ENCODE data around the gene RAD51B.

Gene RAD51B

DNA sequence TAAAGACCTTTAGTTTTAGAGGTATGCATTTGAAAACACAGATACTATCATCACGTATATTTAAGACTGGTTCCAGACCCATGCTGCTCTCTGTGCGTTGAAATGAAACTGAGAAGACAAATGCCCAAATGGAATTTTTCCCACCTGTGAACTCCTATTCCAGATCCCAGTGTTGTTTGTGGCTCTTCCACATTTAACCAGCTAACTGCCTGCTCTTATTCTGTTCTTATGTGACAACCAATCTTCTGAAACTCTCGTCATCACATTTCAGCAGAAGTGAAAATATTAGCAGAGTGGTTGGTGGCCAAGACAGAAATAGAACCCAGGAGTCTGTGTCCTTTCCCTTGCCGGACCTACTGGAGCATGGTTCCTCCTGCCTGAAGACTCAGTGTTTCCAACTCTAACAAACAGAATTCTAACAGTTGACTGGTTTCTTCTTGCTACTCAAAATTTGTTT, 460.2 kb downstream of the RAD51B start:
- no peak overlapping the region for H3K4me3 ChIP-seq (ENCODE audit: low read depth, low read length)
- ChIA-PET POLR2A (no interaction called here), CTCF (no interaction called here)
- H3K9me3 ChIP-seq (ENCODE audit: control insufficient read depth, insufficient read depth, low read depth, low read length): no peaks in the 10 kb centered on the region
- no peaks in the 10 kb centered on the region for H3K36me3 ChIP-seq (ENCODE audit: control insufficient read depth in 2 of 2, insufficient read depth in 1 of 2, low read length in 2 of 2)
- no peak for TF ChIP-seq ZNF585B (tag by site-specific recombination; IDR thresholded peaks at IDR 0.05)
- TF ChIP-seq MYNN (tag by site-specific recombination; IDR thresholded peaks at IDR 0.05; ENCODE audit: borderline replicate concordance): no peak
- TF ChIP-seq, protein P1, sequence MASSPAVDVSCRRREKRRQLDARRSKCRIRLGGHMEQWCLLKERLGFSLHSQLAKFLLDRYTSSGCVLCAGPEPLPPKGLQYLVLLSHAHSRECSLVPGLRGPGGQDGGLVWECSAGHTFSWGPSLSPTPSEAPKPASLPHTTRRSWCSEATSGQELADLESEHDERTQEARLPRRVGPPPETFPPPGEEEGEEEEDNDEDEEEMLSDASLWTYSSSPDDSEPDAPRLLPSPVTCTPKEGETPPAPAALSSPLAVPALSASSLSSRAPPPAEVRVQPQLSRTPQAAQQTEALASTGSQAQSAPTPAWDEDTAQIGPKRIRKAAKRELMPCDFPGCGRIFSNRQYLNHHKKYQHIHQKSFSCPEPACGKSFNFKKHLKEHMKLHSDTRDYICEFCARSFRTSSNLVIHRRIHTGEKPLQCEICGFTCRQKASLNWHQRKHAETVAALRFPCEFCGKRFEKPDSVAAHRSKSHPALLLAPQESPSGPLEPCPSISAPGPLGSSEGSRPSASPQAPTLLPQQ (tag by site-specific recombination; IDR thresholded peaks at IDR 0.05): no peak
- TF ChIP-seq ZNF112 (tag by site-specific recombination; IDR thresholded peaks at IDR 0.05): no peak
- TF ChIP-seq ZNF26 (tag by site-specific recombination; IDR thresholded peaks at IDR 0.05): no peak
- no peak for TF ChIP-seq ZNF549 (tag by site-specific recombination; IDR thresholded peaks at IDR 0.05)
- no peak for TF ChIP-seq ZNF133 (tag by site-specific recombination; IDR thresholded peaks at IDR 0.05)
- no peak for TF ChIP-seq ZNF138 (tag by site-specific recombination; IDR thresholded peaks at IDR 0.05; ENCODE audit: borderline replicate concordance)
- no peak for TF ChIP-seq ZNF610 (tag by site-specific recombination; IDR thresholded peaks at IDR 0.05; ENCODE audit: borderline replicate concordance)
- no peak for TF ChIP-seq ZSCAN16 (tag by site-specific recombination; IDR thresholded peaks at IDR 0.05)
- no peak for TF ChIP-seq ZNF214 (tag by site-specific recombination; IDR thresholded peaks at IDR 0.05; ENCODE audit: borderline replicate concordance)
- TF ChIP-seq ZBTB21 (tag by site-specific recombination; IDR thresholded peaks at IDR 0.05): no peak
- no peak for TF ChIP-seq ZNF146 (tag by site-specific recombination; IDR thresholded peaks at IDR 0.05)
- no peaks in the 10 kb centered on the region for H3K4me1 ChIP-seq (ENCODE audit: control insufficient read depth, insufficient read depth, low read length)
- no peak overlapping the region for H3K27ac ChIP-seq (ENCODE audit: extremely low read depth, low read depth, low read length)

- Histone ChIP-seq H3K4me1 (ENCODE audit: control insufficient read depth, insufficient read depth, low read length) (no peaks in the 10 kb centered on the region), H3K4me3 (ENCODE audit: low read depth, low read length) (no peak overlapping the region), H3K9me3 (ENCODE audit: control insufficient read depth, insufficient read depth, low read depth, low read length) (no peaks in the 10 kb centered on the region), H3K27ac (ENCODE audit: extremely low read depth, low read depth, low read length) (no peak overlapping the region), H3K36me3 (ENCODE audit: control insufficient read depth in 2 of 2, insufficient read depth in 1 of 2, low read length in 2 of 2) (no peaks in the 10 kb centered on the region)
- TF ChIP-seq ZNF292 (tag by site-specific recombination; IDR thresholded peaks at IDR 0.05; ENCODE audit: borderline replicate concordance, low read depth): no peak
- no peak for TF ChIP-seq ZNF580 (tag by site-specific recombination; IDR thresholded peaks at IDR 0.05)
- no peak for TF ChIP-seq ZNF362 (tag by site-specific recombination; IDR thresholded peaks at IDR 0.05)
- no peak for TF ChIP-seq ZBTB7A (tag by site-specific recombination; IDR thresholded peaks at IDR 0.05; ENCODE audit: low read depth)
- TF ChIP-seq ZNF202 (tag by site-specific recombination; IDR thresholded peaks at IDR 0.05; ENCODE audit: borderline replicate concordance): no peak
- no peak for TF ChIP-seq ZNF571 (tag by site-specific recombination; IDR thresholded peaks at IDR 0.05)
- ChIA-PET CTCF (no interaction called here), POLR2A (no interaction called here)
Measured at GRCh38 chr14:68281497-68281896, 461.9 kb downstream of the RAD51B start.

Measured in HEK293 (cell line).